Neural cell (in vitro differentiated cells): ENCODE data around the gene TMPRSS2. TPM values are rescaled to one million over a fixed set of nuclear protein-coding genes. Genes with fewer than 3 reads are reported as not detected.

Experiments
- H2AFZ ChIP-seq: fragments of 200-600, 300-800 bp; sonication (generic), shearing (Covaris generic); 2 replicates; pipeline ENCODE4 v1.6.0; 2014; ENCODE audit warnings: low read depth, mild to moderate bottlenecking, antibody characterized with exemption, low read length, moderate library complexity
- H3F3A ChIP-seq: fragments of 200-600 bp; shearing (Covaris generic); 2 replicates; pipeline ENCODE4 v1.6.1; 2016; ENCODE audit warnings: mild to moderate bottlenecking, moderate library complexity, mixed read lengths, antibody characterized with exemption, low read length; ENCODE audit not compliant: insufficient read depth, poor library complexity, severe bottlenecking
- H3K27ac ChIP-seq: fragments of 200-600, 300-800 bp; sonication (generic), shearing (Covaris generic); 2 replicates; pipeline ENCODE4 v1.5.1; 2014; ENCODE audit warnings: mild to moderate bottlenecking, low read length, moderate library complexity
- H3K27me3 ChIP-seq: fragments of 300-800, 200-600 bp; sonication (generic), shearing (Covaris generic); 2 replicates; pipeline ENCODE4 v1.6.0; 2014; ENCODE audit warnings: mild to moderate bottlenecking, low read depth, low read length, moderate library complexity; ENCODE audit not compliant: insufficient read depth
- H3K36me3 ChIP-seq: fragments of 300-800, 200-600 bp; sonication (generic), shearing (Covaris generic); 2 replicates; pipeline ENCODE4 v1.5.1; 2014; ENCODE audit warnings: mild to moderate bottlenecking, antibody characterized with exemption, low read length, moderate library complexity; ENCODE audit not compliant: insufficient read depth
- H3K4me2 ChIP-seq: fragments of 300-800, 200-600 bp; sonication (generic), shearing (Covaris generic); 2 replicates; pipeline ENCODE4 v1.6.0; 2014; ENCODE audit warnings: mild to moderate bottlenecking, low read length
- H3K4me3 ChIP-seq: fragments of 300-800, 200-600 bp; sonication (generic), shearing (Covaris generic); 2 replicates; pipeline ENCODE4 v1.5.1; 2014; ENCODE audit warnings: mild to moderate bottlenecking, low read length, moderate library complexity
- H3K79me2 ChIP-seq: fragments of 200-600 bp; shearing (Covaris generic); replicated peaks from 2 replicates; pipeline ENCODE4 v1.6.0; 2014; ENCODE audit warnings: mild to moderate bottlenecking, low read length, moderate library complexity; ENCODE audit not compliant: insufficient read depth
- H3K9ac ChIP-seq: fragments of 300-800, 200-600 bp; sonication (generic), shearing (Covaris generic); 2 replicates; pipeline ENCODE4 v1.6.1; 2016; ENCODE audit warnings: mild to moderate bottlenecking, low read length, mixed read lengths
- H3K9me2 ChIP-seq: fragments of 200-600 bp; shearing (Covaris generic); 2 replicates; pipeline ENCODE4 v1.6.1; 2016; ENCODE audit warnings: mild to moderate bottlenecking, low read length, mixed read lengths; ENCODE audit not compliant: insufficient read depth
- H3K9me3 ChIP-seq: fragments of 200-600, 300-800 bp; sonication (generic), shearing (Covaris generic); 2 replicates; pipeline ENCODE4 v1.6.1; 2016; ENCODE audit warnings: mild to moderate bottlenecking, mixed run types, low read length, moderate library complexity, mixed read lengths
- H4K20me1 ChIP-seq: fragments of 200-600 bp; shearing (Covaris generic); 2 replicates; pipeline ENCODE4 v1.6.1; 2016; ENCODE audit warnings: mild to moderate bottlenecking, mixed run types; ENCODE audit not compliant: insufficient read depth
- EP300 ChIP-seq: fragments of 450-650 bp; conservative IDR thresholded peaks from 2 replicates; pipeline ENCODE4 v1.6.1; 2014; ENCODE audit warnings: antibody characterized with exemption, mild to moderate bottlenecking, moderate library complexity; ENCODE audit not compliant: poor library complexity, severe bottlenecking
- EZH2 ChIP-seq: fragments of 200-600, 300-800 bp; shearing (Covaris generic), sonication (generic); IDR thresholded peaks from 2 replicates; pipeline ENCODE4 v1.6.1; 2014; ENCODE audit warnings: antibody characterized with exemption, low read length, borderline replicate concordance, mild to moderate bottlenecking; ENCODE audit not compliant: insufficient read depth, poor library complexity, severe bottlenecking
- MXI1 ChIP-seq: fragments of 450-650 bp; conservative IDR thresholded peaks from 2 replicates; pipeline ENCODE4 v1.6.1; 2014; ENCODE audit warnings: antibody characterized with exemption, mild to moderate bottlenecking; ENCODE audit not compliant: poor library complexity, severe bottlenecking
- POLR2AphosphoS5 ChIP-seq: IDR thresholded peaks from 2 replicates; pipeline ENCODE4 v1.6.1; 2012
- RAD21 ChIP-seq: fragments of 450-650 bp; conservative IDR thresholded peaks from 2 replicates; pipeline ENCODE4 v1.6.1; 2014; ENCODE audit warnings: antibody characterized with exemption, mild to moderate bottlenecking, moderate library complexity
- REST ChIP-seq: IDR thresholded peaks from 2 replicates; pipeline ENCODE4 v1.6.1; 2012; ENCODE audit warnings: borderline replicate concordance
- SMC3 ChIP-seq: fragments of 450-650 bp; conservative IDR thresholded peaks from 2 replicates; pipeline ENCODE4 v1.6.1; 2014; ENCODE audit warnings: antibody characterized with exemption, mild to moderate bottlenecking, moderate library complexity; ENCODE audit not compliant: poor library complexity
- TAF1 ChIP-seq: IDR thresholded peaks from 2 replicates; pipeline ENCODE4 v1.6.1; 2012; ENCODE audit warnings: low read depth
- polyA plus RNA-seq: library from polyadenylated mRNA; depleted of rRNA; stranded (reverse); fragments of >200 nt; gene quantifications from 2 replicates; pipeline ENCODE4 v1.2.3, GENCODE V29; 2014
- TF ChIP-seq, protein P1 (sequence below): fragments of 450-650 bp; IDR thresholded peaks from 2 replicates; pipeline ENCODE4 v1.5.1; 2014; ENCODE audit warnings: antibody characterized with exemption, mild to moderate bottlenecking, moderate library complexity; ENCODE audit not compliant: poor library complexity, severe bottlenecking

TMPRSS2 gene
- polyA plus RNA-seq, 1 donor from 2014 or later = not detected

- Histone ChIP-seq H3K36me3 (no peaks in the 10 kb centered on the region), H3K4me2 (no peak overlapping the region), H3K9me3 (no peaks in the 10 kb centered on the region), H3K9ac (no peak overlapping the region), H3K27me3 (no peaks in the 10 kb centered on the region), H3K79me2 (no peaks in the 10 kb centered on the region), H4K20me1 (no peaks in the 10 kb centered on the region), H3K27ac (no peak overlapping the region), H3F3A (no peaks in the 10 kb centered on the region), H3K9me2 (no peaks in the 10 kb centered on the region), H3K4me3 (no peak overlapping the region), H2AFZ (no peak overlapping the region)
- no peak for TF ChIP-seq SMC3
- TF ChIP-seq, protein P1, sequence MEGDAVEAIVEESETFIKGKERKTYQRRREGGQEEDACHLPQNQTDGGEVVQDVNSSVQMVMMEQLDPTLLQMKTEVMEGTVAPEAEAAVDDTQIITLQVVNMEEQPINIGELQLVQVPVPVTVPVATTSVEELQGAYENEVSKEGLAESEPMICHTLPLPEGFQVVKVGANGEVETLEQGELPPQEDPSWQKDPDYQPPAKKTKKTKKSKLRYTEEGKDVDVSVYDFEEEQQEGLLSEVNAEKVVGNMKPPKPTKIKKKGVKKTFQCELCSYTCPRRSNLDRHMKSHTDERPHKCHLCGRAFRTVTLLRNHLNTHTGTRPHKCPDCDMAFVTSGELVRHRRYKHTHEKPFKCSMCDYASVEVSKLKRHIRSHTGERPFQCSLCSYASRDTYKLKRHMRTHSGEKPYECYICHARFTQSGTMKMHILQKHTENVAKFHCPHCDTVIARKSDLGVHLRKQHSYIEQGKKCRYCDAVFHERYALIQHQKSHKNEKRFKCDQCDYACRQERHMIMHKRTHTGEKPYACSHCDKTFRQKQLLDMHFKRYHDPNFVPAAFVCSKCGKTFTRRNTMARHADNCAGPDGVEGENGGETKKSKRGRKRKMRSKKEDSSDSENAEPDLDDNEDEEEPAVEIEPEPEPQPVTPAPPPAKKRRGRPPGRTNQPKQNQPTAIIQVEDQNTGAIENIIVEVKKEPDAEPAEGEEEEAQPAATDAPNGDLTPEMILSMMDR = no peak
Measured at GRCh38 chr21:41472753-41473548, 35.0 kb downstream of the TMPRSS2 start.

- no peak overlapping the region for H3K4me3 ChIP-seq
- H3K9ac ChIP-seq = no peak overlapping the region
- no peak for TF ChIP-seq POLR2AphosphoS5
- TF ChIP-seq, protein P1 = no peak
- TF ChIP-seq RAD21 = no peak
- no peak for TF ChIP-seq EP300
- no peak for TF ChIP-seq EZH2
- TF ChIP-seq SMC3 = no peak
- no peak for TF ChIP-seq MXI1
- TF ChIP-seq TAF1 = no peak
- no peak for TF ChIP-seq REST
- H3K36me3 ChIP-seq = no peaks in the 10 kb centered on the region
- no peak overlapping the region for H2AFZ ChIP-seq
- H3K9me3 ChIP-seq = no peaks in the 10 kb centered on the region
- H3K27ac ChIP-seq = no peak overlapping the region
- H3F3A ChIP-seq = no peaks in the 10 kb centered on the region
- H3K27me3 ChIP-seq = no peaks in the 10 kb centered on the region
- no peak overlapping the region for H3K4me2 ChIP-seq
- H3K9me2 ChIP-seq = no peaks in the 10 kb centered on the region
- no peaks in the 10 kb centered on the region for H3K79me2 ChIP-seq
- H4K20me1 ChIP-seq = no peaks in the 10 kb centered on the region
Measured at GRCh38 chr21:41470054-41470453, 37.9 kb downstream of the TMPRSS2 start.
